Measurements from ENCODE around the gene SLC7A10.
"Not testable (repeated sequence)": the region's sequence is repeated elsewhere in the genome, so short reads cannot be mapped to it uniquely, and the experiment has no call there.

SLC7A10 gene

DNA sequence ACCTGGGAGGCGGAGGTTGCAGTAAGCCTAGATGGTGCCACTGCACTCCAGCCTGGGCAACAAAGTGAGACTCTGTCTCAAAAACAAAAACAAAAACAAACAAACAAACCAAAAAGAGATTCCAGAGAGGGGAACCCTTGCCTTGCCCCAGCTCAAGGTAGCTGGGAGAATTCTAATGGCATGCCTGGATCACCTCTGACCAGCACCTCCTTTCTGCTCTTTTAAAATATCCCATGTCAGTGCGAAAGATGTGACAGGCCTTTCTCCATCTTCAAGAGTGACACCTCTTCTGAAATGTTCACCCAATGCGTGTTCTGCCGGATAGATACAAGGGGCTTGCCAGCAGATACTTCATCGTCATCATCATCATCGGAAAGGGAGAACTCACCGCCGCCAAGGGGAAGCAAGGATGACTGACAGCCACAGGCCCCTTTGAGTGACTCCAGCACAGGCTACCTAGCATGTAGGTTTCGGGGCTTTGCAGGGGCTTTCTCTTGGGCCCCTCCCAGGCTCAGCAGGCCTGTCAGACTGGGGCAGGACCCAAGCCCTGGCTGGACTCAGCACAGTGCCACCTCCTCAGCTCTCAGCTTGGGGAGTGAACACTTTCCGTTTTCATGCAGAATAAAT, 50.4 kb downstream of the SLC7A10 start:
- no peak for FAIRE-seq

DNA sequence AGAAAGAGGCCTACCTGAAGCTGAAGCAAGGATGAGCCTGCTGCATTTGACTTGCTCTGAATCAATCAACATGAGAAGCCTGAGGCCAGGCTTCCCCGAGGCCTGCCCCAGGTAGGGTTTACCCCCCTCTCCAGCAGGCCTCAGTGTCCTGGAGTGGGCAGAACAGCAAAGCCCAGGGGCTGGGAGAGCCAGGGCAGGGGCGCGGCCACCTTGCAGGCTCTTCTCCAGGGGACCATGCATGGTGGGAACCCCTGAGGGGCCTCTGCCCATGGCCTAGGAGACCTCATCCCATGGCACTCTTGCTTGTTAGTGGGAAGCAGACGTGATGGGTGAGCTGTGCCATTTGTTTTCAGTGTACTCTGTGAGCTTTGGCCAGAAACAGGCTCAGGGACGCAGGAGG, 51.5 kb downstream of the SLC7A10 start:
- FAIRE-seq = no peak

GRCh38 chr19:33171916-33172359, 53.7 kb downstream of the SLC7A10 start:
- FAIRE-seq = no peak

DNA sequence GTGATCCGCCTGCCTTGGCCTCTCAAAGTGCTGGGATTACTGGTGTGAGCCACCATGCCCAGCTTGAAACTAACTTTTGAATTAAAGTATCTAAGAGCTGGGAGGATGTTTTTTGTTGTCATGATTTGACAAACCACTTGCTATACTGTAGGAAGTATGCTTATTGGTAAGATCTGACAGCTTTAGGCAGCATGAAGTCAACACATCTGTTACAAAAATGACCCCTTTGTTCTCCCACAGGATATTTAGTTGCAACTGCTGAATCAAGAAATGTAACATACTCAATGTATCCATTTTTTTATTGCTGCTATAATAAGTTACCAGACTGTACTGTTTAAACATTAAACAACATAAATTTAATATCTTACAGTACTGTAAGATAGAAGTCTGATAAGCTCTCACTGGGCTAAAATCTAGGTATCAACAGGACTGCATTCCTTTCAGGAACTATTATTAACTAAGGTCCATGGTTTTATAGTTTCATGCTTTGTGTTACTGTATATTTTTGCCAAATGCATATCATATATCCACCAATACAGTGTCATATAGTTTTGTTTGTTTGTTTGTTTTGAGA, 54.3 kb downstream of the SLC7A10 start:
- no peak for FAIRE-seq

- FAIRE-seq = no peak
Observed at GRCh38 chr19:33168528-33168927, 57.1 kb downstream of the SLC7A10 start.

DNA sequence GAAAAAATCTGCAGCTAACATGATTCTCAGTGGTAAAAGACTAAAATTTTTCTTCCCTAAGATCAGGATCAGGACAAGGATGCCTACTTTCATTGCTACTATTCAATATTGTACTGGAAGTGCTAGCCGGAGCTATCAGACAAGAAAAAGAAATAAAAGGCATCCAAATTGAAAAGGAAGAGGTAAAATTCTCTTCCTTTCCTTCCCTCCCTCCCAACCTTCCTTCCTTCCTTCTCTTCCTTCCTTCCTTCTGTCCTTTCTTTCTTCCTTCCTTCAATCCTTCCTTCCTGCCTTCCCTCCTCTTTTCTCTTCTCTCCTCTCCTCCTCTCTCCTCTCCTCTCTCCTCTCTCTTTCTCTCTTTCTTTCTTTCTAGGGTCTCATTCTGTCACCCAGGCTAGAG, 58.2 kb downstream of the SLC7A10 start:
- no peak for FAIRE-seq

- FAIRE-seq = not testable (repeated sequence)
Observed at GRCh38 chr19:33166037-33166436, 59.6 kb downstream of the SLC7A10 start.

DNA sequence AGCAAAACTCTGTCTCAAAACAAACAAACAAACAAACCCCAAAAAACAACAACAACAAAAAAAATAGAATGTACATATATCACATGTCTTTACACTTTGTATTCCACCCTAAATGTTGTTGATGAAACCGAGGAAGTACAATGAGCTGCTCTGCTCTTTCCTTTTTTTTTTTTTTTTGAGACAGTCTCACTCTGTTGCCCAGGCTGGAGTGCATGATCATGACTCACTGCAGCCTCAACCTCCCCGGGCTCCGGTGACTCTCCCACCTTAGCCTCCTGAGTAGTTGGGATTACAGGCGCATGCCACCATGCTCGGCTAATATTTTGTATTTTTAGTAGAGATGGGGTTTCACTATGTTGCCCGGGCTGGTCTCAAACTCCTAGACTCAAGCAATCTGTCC, 62.2 kb downstream of the SLC7A10 start:
- no peak for FAIRE-seq

GRCh38 chr19:33161201-33161600, 64.4 kb downstream of the SLC7A10 start:
- no peak for FAIRE-seq

GRCh38 chr19:33159893-33160292, 65.8 kb downstream of the SLC7A10 start:
- no peak for FAIRE-seq

DNA sequence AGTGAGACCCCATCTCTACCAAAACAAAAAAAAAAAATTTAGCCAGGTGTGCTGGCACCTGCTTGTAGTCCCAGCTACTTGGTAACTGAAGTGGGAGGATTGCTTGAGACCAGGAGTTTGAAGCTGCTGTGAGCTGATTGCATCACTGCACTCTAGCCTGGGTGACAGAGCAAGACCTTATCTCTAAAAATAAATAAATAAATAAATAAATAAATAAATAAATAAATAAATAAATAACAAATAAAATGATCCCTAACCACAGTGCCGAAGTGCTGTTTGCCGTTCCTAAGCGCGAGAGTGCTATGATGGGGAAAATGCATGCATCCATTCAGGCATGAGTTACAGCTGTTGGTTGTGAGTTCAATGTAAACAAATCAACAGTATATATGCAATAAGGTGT, 66.5 kb downstream of the SLC7A10 start:
- FAIRE-seq = no peak

Data from endometrium (tissue), 2 donors.